ENCODE data around the gene TMEM213. TPM values are rescaled to one million over a fixed set of nuclear protein-coding genes. Genes with fewer than 3 reads are reported as not detected.

The TMEM213 gene
- total RNA-seq, 1 experiment from 2014 or later: 0.11 TPM

DNA sequence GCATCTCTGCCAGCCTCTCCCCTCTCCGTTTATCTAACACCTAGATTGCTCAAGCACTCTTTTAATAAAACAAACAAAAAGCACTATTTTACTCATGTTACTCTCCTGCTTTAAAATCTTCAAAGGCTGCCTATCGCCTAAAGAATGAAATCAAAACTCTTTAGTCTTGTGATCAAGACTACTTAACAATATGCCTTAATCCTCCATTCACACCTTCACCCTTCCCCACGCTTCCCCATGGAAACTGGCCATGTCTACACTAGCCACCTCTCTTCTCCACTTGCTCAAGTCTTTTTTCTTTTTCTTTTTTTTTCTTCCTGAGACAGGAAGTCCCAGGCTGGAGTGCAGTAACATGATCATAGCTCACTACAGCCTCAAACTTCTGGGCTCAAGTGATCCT, 47.8 kb upstream of the TMEM213 start:
- H3K4me3 Mint-ChIP-seq: no peak overlapping the region
- H3K27ac Mint-ChIP-seq: no peak overlapping the region
- H3K36me3 Mint-ChIP-seq: 0 out of 2 replicates have a peak, but pooled peaks cover 2% of the 10 kb centered on the region
- H3K27me3 Mint-ChIP-seq (ENCODE audit: low read depth): no peaks in the 10 kb centered on the region
- TF ChIP-seq ZNF138 (CRISPR knock-in tag; conservative IDR thresholded peaks at IDR 0.05): no peak
- no peak for TF ChIP-seq TCF7 (CRISPR knock-in tag; IDR thresholded peaks at IDR 0.05; ENCODE audit: low read depth)
- TF ChIP-seq NFATC4 (CRISPR knock-in tag; IDR thresholded peaks at IDR 0.05): no peak
- no peak for TF ChIP-seq ESRRA (CRISPR knock-in tag; IDR thresholded peaks at IDR 0.05; ENCODE audit: borderline replicate concordance)
- TF ChIP-seq, protein P1, sequence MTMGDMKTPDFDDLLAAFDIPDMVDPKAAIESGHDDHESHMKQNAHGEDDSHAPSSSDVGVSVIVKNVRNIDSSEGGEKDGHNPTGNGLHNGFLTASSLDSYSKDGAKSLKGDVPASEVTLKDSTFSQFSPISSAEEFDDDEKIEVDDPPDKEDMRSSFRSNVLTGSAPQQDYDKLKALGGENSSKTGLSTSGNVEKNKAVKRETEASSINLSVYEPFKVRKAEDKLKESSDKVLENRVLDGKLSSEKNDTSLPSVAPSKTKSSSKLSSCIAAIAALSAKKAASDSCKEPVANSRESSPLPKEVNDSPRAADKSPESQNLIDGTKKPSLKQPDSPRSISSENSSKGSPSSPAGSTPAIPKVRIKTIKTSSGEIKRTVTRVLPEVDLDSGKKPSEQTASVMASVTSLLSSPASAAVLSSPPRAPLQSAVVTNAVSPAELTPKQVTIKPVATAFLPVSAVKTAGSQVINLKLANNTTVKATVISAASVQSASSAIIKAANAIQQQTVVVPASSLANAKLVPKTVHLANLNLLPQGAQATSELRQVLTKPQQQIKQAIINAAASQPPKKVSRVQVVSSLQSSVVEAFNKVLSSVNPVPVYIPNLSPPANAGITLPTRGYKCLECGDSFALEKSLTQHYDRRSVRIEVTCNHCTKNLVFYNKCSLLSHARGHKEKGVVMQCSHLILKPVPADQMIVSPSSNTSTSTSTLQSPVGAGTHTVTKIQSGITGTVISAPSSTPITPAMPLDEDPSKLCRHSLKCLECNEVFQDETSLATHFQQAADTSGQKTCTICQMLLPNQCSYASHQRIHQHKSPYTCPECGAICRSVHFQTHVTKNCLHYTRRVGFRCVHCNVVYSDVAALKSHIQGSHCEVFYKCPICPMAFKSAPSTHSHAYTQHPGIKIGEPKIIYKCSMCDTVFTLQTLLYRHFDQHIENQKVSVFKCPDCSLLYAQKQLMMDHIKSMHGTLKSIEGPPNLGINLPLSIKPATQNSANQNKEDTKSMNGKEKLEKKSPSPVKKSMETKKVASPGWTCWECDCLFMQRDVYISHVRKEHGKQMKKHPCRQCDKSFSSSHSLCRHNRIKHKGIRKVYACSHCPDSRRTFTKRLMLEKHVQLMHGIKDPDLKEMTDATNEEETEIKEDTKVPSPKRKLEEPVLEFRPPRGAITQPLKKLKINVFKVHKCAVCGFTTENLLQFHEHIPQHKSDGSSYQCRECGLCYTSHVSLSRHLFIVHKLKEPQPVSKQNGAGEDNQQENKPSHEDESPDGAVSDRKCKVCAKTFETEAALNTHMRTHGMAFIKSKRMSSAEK (CRISPR knock-in tag; IDR thresholded peaks at IDR 0.05; ENCODE audit: borderline replicate concordance): no peak
- TF ChIP-seq CBFB (CRISPR knock-in tag; IDR thresholded peaks at IDR 0.05; ENCODE audit: low read depth): no peak
- no peak for TF ChIP-seq FOXP1 (CRISPR knock-in tag; IDR thresholded peaks at IDR 0.05; ENCODE audit: borderline replicate concordance)
- no peak for TF ChIP-seq ZNF416 (CRISPR knock-in tag; IDR thresholded peaks at IDR 0.05)
- no peak for TF ChIP-seq SMAD3 (CRISPR knock-in tag; IDR thresholded peaks at IDR 0.05; ENCODE audit: borderline replicate concordance)
- TF ChIP-seq ZNF396 (CRISPR knock-in tag; IDR thresholded peaks at IDR 0.05; ENCODE audit: borderline replicate concordance): no peak
- TF ChIP-seq, protein P2, sequence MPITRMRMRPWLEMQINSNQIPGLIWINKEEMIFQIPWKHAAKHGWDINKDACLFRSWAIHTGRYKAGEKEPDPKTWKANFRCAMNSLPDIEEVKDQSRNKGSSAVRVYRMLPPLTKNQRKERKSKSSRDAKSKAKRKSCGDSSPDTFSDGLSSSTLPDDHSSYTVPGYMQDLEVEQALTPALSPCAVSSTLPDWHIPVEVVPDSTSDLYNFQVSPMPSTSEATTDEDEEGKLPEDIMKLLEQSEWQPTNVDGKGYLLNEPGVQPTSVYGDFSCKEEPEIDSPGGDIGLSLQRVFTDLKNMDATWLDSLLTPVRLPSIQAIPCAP (CRISPR knock-in tag; IDR thresholded peaks at IDR 0.05): no peak
- no peak for TF ChIP-seq EMX1 (CRISPR knock-in tag; IDR thresholded peaks at IDR 0.05)
- no peak for TF ChIP-seq KAT7 (CRISPR knock-in tag; IDR thresholded peaks at IDR 0.05; ENCODE audit: borderline replicate concordance)
- no peak for TF ChIP-seq FOXJ3 (CRISPR knock-in tag; IDR thresholded peaks at IDR 0.05; ENCODE audit: borderline replicate concordance)
- DNase-seq (ENCODE audit: low spot score) (no peak), ATAC-seq (no peak)
- no peaks in the 10 kb centered on the region for H3K9me3 Mint-ChIP-seq
- POLR2A ChIA-PET: no interaction called here
- peaks cover 34% of the 10 kb centered on the region for H3K4me1 Mint-ChIP-seq
- CTCF ChIA-PET: interaction anchor here (1.0 to 2.8 kb wide), 2 partner anchors 11 to 48 kb away, joined by 6 to 13 read pairs; partner anchors contain the start of genes ATP6V0A4 and TMEM213

DNA sequence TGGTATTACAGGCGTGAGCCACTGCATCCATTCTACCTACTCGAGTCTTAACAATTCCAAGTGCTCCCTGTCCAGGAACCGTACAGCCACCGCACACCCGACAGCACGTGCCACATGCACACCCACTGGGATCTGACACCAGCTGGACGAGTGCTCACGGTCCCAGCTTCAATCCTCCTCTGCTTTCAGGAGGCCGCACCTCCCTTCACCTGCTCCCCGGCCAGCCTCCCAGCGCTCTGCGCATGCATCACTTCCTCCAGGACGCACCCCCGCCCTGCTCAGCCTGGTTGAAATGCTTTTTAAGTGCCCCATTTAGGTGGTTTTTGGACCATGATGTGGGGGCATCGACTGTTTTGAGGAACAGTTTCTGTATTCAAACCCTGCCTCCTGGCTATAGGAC, 47.3 kb upstream of the TMEM213 start:
- Mint-ChIP-seq H3K27ac (no peak overlapping the region), H3K36me3 (no peaks in the 10 kb centered on the region), H3K4me3 (no peak overlapping the region), H3K4me1 (peaks cover 39% of the 10 kb centered on the region), H3K27me3 (ENCODE audit: low read depth) (no peaks in the 10 kb centered on the region), H3K9me3 (no peaks in the 10 kb centered on the region)
- ChIA-PET CTCF (interaction anchor here (1.0 to 2.8 kb wide), 2 partner anchors 11 to 48 kb away, joined by 6 to 13 read pairs; partner anchors contain the start of genes ATP6V0A4 and TMEM213), POLR2A (no interaction called here)
- ATAC-seq (no peak), DNase-seq (ENCODE audit: low spot score) (no peak)
- TF ChIP-seq, protein P3, sequence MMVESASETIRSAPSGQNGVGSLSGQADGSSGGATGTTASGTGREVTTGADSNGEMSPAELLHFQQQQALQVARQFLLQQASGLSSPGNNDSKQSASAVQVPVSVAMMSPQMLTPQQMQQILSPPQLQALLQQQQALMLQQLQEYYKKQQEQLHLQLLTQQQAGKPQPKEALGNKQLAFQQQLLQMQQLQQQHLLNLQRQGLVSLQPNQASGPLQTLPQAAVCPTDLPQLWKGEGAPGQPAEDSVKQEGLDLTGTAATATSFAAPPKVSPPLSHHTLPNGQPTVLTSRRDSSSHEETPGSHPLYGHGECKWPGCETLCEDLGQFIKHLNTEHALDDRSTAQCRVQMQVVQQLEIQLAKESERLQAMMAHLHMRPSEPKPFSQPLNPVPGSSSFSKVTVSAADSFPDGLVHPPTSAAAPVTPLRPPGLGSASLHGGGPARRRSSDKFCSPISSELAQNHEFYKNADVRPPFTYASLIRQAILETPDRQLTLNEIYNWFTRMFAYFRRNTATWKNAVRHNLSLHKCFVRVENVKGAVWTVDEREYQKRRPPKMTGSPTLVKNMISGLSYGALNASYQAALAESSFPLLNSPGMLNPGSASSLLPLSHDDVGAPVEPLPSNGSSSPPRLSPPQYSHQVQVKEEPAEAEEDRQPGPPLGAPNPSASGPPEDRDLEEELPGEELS (CRISPR knock-in tag; IDR thresholded peaks at IDR 0.05): no peak
- TF ChIP-seq, protein P4, sequence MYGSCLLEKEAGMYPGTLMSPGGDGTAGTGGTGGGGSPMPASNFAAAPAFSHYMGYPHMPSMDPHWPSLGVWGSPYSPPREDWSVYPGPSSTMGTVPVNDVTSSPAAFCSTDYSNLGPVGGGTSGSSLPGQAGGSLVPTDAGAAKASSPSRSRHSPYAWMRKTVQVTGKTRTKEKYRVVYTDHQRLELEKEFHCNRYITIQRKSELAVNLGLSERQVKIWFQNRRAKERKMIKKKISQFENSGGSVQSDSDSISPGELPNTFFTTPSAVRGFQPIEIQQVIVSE (CRISPR knock-in tag; IDR thresholded peaks at IDR 0.05; ENCODE audit: borderline replicate concordance): no peak
- no peak for TF ChIP-seq CREB1 (CRISPR knock-in tag; IDR thresholded peaks at IDR 0.05)

Measured in WTC11 (cell line).